DND-41 (cell line): Measurements from ENCODE around the gene C2CD4B.

Experiments used
- CTCF ChIP-seq: IDR thresholded peaks from 2 replicates; pipeline ENCODE4 v1.5.1; 2012; ENCODE audit warnings: borderline replicate concordance, low read length, moderate library complexity, mild to moderate bottlenecking; ENCODE audit not compliant: poor library complexity, severe bottlenecking; ENCODE audit errors: extremely low read depth
- EZH2 ChIP-seq: IDR thresholded peaks from 3 replicates; pipeline ENCODE4 v1.6.1; 2012; ENCODE audit warnings: borderline replicate concordance, low read depth, mild to moderate bottlenecking, moderate library complexity, low read length, inconsistent platforms; ENCODE audit not compliant: severe bottlenecking

DNA sequence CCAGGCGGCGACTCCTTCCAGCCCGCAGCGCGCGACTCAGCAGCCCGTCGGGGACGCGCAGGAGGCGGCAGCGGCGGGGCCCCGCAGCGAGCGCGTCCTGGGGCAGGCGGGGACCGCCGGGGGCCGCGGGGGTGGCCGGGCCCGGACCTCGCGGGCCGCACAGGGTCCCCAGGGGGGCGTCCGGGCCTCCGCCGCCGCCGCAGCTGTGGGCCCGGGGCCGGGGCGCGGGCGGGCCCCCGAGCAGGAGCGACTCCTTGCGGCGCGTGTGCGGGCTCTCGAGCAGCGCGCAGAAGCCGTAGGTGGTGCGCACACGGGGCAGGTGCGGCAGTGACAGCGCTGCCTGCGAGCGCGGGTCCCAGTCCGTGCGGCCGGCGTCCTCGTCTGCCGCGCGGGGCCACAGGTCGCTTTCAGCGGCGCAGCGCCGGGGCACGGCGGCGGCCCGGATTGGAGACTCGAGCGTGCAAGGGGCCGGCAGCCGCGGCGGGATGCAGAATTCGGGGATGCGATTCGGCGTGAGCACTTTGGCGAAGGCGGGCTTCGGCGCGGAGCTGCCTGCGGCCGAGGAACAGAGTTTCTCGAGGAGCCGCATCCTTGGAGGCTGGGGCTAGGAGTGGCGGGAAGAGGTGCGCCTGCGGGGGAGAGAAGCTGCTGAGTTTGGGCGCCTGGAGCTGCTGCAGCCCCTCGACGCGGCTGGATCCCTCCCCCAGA, 535 bp downstream of the C2CD4B start:
- no peak for TF ChIP-seq EZH2
- TF ChIP-seq CTCF: no peak
